Activated CD4-positive, alpha-beta T cell treated with anti-CD3 and anti-CD28 coated beads, Interleukin-2, Interleukin-6, amounts not matched to agents 100 ng/mL and 50 ng/mL, durations not matched to agents 16 hours and 8 hours (primary cell): ENCODE measurements around the gene MCF2L2.

Source experiments
- DNase-seq: peaks from one replicate; pipeline ENCODE4 v3.0.0-alpha.2; 2020

MCF2L2 gene

GRCh38 chr3:183359036-183359435 lies 69.4 kb downstream of the MCF2L2 start:
- DNase-seq: no peak

DNA sequence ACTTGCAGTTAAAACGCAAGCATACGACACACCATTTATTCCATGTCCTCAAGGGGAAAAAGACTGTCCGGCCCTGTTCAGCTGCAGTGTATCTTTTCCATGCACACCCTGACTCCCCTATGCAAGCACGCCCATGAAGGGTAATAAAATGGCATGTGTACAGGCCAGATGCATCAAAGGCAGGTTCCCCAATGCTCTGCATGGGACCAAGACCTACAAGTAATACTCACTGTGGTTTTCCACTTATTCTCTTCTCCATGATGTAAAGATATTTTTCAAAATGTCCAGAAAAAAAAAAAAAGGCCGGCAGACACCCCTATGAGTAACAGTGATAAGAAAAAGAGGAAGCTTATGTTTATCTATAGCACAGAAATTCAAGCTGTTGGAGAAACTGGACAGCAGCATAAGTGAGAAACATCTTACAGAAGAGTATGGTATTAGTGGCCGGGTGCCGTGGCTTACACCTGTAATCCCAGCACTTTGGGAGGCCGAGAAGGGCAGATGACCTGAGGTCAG lies 70.8 kb downstream of the MCF2L2 start:
- no peak for DNase-seq

DNA sequence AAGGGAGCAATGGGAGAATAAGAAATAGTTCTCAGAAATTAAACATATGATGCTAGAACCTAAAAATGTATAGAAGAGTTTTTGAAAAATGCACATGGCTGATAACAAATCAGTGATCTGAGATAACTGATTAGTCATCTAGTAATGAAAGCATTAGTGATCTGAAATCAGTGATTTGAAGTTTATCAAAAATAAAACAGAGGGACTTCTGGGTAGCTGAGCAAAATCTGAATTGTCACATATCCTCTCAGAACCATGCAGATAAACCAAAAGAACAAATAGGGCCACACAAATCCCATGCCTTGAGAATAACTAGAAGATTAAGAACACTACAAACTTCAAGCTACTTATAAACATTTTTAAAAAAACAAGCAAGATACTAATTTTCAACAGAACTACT lies 71.5 kb downstream of the MCF2L2 start:
- no peak for DNase-seq

- DNase-seq: no peak
Measured at GRCh38 chr3:183354874-183355273, 73.5 kb downstream of the MCF2L2 start.

- no peak for DNase-seq
Measured at GRCh38 chr3:183354325-183354831, 74.0 kb downstream of the MCF2L2 start.

DNA sequence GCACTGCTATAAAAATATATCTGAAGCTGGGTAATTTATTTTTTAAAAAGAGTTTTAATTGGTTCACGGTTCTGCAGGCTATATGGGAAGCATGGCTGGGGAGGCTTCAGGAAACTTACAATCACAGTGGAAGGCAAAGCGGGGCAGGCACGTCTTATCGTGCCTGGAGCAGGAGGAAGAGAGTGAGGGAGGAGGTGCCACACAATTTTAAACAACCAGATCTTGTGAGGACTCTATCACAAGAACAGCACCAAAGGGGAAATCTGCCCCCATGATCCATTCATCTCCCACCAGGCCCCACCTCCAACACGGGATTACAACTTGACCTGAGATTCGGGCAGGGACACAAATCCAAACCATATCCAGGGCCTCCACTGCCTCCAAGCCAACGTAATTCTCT lies 75.0 kb downstream of the MCF2L2 start:
- DNase-seq: no peak

GRCh38 chr3:183350164-183350563 lies 78.3 kb downstream of the MCF2L2 start:
- no peak for DNase-seq

DNA sequence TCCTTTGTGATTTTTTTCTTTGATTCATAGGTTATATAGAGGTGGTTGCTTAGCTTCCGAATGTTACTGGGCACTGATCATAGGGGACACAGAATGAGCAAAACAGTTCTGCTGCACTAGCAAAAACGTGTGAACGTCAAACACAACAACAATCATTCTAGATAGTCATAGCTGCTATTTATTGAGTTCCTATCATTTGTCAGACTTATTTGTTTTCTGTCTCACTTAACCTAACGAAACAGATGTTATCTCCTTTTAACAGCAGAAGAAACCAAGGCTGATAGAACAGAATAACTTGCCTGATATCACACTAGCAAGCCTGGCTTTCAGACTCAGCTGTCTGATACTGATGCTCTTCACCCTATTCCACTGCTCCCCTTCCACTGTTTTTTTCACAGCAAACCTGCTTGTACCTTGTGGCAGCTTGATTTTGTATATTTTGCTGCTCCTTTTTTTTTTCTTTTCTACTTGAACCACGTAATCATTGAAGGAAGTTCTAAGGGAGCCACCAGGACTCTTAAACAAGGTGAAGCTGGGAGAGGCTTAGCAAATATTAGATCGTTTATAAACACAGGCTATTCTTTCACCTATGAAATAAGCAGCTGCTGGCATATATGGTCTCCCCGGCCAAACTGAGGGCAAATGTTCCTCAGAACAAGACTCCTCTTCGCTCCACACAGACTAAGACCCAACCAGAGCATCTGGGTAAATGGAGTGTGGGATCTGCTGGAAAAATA lies 78.8 kb downstream of the MCF2L2 start:
- DNase-seq: no peak

DNA sequence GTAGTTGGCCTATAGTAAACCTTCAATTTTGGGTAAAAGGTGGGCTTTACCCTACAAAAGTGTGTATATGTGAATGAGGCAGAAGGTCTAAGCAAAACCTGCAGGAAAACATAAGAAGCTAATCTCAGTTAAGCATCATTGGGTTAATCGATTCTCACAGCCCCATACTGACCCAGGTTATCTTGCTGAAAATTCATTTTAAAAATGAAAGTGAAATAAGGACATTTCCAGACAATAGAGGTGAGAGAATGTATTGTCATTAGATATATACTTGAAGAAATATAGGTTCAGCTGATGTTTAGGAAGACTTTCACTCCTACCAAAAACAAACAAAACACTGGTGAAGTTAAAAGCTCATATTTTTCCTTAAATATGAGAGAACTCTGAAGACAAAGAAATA lies 85.6 kb downstream of the MCF2L2 start:
- no peak for DNase-seq

DNA sequence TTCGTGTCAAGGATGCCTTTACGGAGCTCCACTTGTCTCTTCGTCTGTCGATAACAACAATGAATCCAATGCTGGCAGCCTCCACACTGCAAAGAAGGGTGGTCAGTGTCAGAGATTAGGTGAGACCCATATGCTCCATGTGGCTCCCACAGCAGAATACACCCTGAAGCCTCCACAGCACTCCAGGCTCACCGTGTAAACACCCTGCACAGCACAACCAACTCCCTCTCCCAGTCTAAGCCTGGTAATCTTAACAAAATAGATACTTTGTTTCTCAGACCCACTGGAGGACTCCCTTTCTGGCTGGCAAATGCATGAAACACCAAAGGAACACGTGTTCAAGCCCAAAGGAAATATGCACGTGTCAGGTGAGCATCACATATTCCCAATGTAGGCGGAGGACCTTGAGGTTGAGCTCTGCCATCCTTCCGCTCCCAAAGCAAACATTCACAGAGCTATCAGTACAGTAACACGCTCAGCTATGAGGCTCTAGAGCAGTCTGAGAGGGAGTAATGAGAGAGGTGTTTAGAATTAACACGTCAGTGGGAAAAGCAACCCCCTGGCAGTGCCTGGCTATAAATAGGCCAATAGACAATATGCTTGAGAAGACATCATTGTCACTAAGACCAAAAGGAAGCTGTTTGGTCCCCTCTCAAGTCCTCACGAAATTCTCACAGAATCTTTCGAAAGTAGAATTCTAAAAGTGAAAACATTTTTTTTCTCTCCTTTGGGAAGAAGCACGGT lies 86.7 kb downstream of the MCF2L2 start:
- no peak for DNase-seq

- no peak for DNase-seq
Measured at GRCh38 chr3:183340222-183340621, 88.2 kb downstream of the MCF2L2 start.

- no peak for DNase-seq
Measured at GRCh38 chr3:183339461-183340086, 88.8 kb downstream of the MCF2L2 start.

- DNase-seq: no peak
Measured at GRCh38 chr3:183338520-183338919, 89.9 kb downstream of the MCF2L2 start.

- no peak for DNase-seq
Measured at GRCh38 chr3:183332487-183332886, 95.9 kb downstream of the MCF2L2 start.

- DNase-seq: no peak
Measured at GRCh38 chr3:183331498-183331897, 96.9 kb downstream of the MCF2L2 start.

DNA sequence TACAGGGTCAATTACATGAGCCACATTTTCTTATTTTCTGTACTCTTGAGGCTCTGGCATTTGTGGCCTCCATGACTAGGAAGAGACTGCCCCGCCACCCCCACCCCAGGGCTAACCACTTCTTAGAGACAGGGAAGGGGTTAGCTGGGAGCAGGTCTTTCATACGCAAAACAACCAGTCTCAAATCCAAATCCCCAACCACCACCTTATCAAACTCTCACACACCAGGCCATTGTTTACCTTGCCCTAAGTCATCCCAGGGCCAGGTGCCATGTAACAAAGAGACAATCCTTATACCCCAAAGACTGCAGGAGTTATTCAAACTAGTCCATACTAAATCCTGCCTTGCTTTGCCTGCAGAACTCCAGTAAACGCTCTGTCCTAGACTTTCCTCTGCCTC lies 97.5 kb downstream of the MCF2L2 start:
- DNase-seq: no peak

GRCh38 chr3:183329543-183329942 lies 98.9 kb downstream of the MCF2L2 start:
- DNase-seq: peak; percentile 9

GRCh38 chr3:183328823-183329222 lies 99.6 kb downstream of the MCF2L2 start:
- no peak for DNase-seq

DNA sequence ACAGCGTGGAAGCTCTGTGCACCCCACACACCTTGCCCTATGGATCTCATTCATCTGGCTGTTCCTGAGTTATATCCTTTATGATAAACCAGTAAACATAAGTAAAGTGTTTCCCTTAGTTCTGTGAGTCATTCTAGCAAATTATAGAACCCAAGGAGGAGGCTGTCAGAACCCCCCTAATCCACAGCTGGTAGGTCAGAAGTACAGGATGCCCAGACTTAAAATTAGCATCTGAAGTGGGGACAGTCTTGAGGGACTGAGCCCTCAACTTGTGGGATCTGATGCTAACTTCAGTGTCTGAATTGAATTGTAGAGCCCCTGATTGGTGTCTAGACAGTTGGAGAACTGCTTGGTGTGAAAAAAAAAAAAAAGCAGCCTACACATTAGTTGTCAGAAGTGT lies 100.3 kb downstream of the MCF2L2 start:
- DNase-seq: no peak

- no peak for DNase-seq
Measured at GRCh38 chr3:183327343-183327742, 101.1 kb downstream of the MCF2L2 start.

- DNase-seq: no peak
Measured at GRCh38 chr3:183324083-183324482, 104.3 kb downstream of the MCF2L2 start.

GRCh38 chr3:183319371-183319770 lies 109.0 kb downstream of the MCF2L2 start:
- DNase-seq: no peak

- DNase-seq: no peak
Measured at GRCh38 chr3:183318877-183319276, 109.5 kb downstream of the MCF2L2 start.
